Activated B cell treated with CpG ODN at 0.5 μM for 24 hours (primary cell): ENCODE results near the gene CHKA. TPM values are rescaled to one million over a fixed set of nuclear protein-coding genes. Genes with fewer than 3 reads are reported as not detected.
A peak's percentile ranks its signal among the peaks of the same experiment; 100 is the strongest.

ENCODE experiments used
- ATAC-seq: fragments of 200-7000 bp; cut with Tn5 transposase; one replicate; pipeline ENCODE4 v1.10.0; 2021; ENCODE audit warnings: low read depth, mild to moderate bottlenecking, moderate library complexity
- CTCF ChIA-PET: fragments of 350-600 bp; sonication (Branson Sonifier 250); formaldehyde crosslinking; loops from one replicate; lab custom pipeline; 2021; ENCODE audit warnings: antibody characterized with exemption; lab: Charles Lee
- POLR2A ChIA-PET: fragments of 350-600 bp; sonication (Branson Sonifier 250); formaldehyde crosslinking; loops from one replicate; lab custom pipeline; 2021; ENCODE audit warnings: antibody characterized with exemption; lab: Charles Lee
- DNase-seq: peaks from one replicate; pipeline ENCODE4 v3.0.0; 2022
- H3K27ac Mint-ChIP-seq: one replicate; pipeline ENCODE4 v1.8.0; 2020; ENCODE audit warnings: mixed read lengths
- H3K27me3 Mint-ChIP-seq: one replicate; pipeline ENCODE4 v1.8.0; 2021; ENCODE audit warnings: mixed read lengths
- H3K36me3 Mint-ChIP-seq: one replicate; pipeline ENCODE4 v1.8.0; 2021; ENCODE audit warnings: low read depth, mixed read lengths
- H3K4me1 Mint-ChIP-seq: one replicate; pipeline ENCODE4 v1.8.0; 2021; ENCODE audit warnings: mixed read lengths
- H3K4me3 Mint-ChIP-seq: one replicate; pipeline ENCODE4 v1.8.0; 2020; ENCODE audit warnings: mild to moderate bottlenecking, mixed read lengths
- H3K9me3 Mint-ChIP-seq: one replicate; pipeline ENCODE4 v1.8.0; 2020; ENCODE audit warnings: mixed read lengths
- intact Hi-C: fragments of 100-400 bp; cut with micrococcal nuclease; formaldehyde crosslinking; loops from one replicate; pipeline ENCODE4 v1.15.1; 2024
- total RNA-seq: library from RNA; stranded (reverse); gene quantifications from 2 replicates; pipeline ENCODE4 v1.2.3, GENCODE V29; 2022
- TF ChIP-seq, protein P1 (sequence below): fragments of 200-600 bp; IDR thresholded peaks from one replicate; pipeline ENCODE4 v1.8.0; 2022; ENCODE audit warnings: antibody characterized with exemption, mild to moderate bottlenecking

The CHKA gene
- total RNA-seq, 1 donor from 2014 or later, result 16.1 TPM

- intact Hi-C loops, result loop anchor here (1.0 to 10.0 kb wide), 5 partner anchors 14 to 1286 kb away; partner anchors contain the start of gene MYEOV
- POLR2A ChIA-PET, result interaction anchor here (0.6 to 2.3 kb wide), 9 partner anchors 9 to 265 kb away, joined by 3 to 9 read pairs (median 3); partner anchors contain the start of genes C11orf24 and TCIRG1
- peak; percentile 15 for ATAC-seq
- TF ChIP-seq, protein P1, sequence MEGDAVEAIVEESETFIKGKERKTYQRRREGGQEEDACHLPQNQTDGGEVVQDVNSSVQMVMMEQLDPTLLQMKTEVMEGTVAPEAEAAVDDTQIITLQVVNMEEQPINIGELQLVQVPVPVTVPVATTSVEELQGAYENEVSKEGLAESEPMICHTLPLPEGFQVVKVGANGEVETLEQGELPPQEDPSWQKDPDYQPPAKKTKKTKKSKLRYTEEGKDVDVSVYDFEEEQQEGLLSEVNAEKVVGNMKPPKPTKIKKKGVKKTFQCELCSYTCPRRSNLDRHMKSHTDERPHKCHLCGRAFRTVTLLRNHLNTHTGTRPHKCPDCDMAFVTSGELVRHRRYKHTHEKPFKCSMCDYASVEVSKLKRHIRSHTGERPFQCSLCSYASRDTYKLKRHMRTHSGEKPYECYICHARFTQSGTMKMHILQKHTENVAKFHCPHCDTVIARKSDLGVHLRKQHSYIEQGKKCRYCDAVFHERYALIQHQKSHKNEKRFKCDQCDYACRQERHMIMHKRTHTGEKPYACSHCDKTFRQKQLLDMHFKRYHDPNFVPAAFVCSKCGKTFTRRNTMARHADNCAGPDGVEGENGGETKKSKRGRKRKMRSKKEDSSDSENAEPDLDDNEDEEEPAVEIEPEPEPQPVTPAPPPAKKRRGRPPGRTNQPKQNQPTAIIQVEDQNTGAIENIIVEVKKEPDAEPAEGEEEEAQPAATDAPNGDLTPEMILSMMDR, result no peak
- no peaks in the 10 kb centered on the region for H3K27me3 Mint-ChIP-seq
- no peak for DNase-seq
- CTCF ChIA-PET, result interaction anchor here (0.9 to 4.2 kb wide), 7 partner anchors 16 to 249 kb away, joined by 3 to 23 read pairs (median 5); partner anchors contain the start of gene TCIRG1
- H3K36me3 Mint-ChIP-seq, result no peaks in the 10 kb centered on the region
- peak overlapping the region; percentile 79 for H3K27ac Mint-ChIP-seq
- H3K9me3 Mint-ChIP-seq, result no peaks in the 10 kb centered on the region
- peaks cover 63% of the 10 kb centered on the region for H3K4me1 Mint-ChIP-seq
- peak overlapping the region; percentile 78 for H3K4me3 Mint-ChIP-seq
Measured at GRCh38 chr11:68008381-68009337, 112.5 kb downstream of the CHKA start.

DNA sequence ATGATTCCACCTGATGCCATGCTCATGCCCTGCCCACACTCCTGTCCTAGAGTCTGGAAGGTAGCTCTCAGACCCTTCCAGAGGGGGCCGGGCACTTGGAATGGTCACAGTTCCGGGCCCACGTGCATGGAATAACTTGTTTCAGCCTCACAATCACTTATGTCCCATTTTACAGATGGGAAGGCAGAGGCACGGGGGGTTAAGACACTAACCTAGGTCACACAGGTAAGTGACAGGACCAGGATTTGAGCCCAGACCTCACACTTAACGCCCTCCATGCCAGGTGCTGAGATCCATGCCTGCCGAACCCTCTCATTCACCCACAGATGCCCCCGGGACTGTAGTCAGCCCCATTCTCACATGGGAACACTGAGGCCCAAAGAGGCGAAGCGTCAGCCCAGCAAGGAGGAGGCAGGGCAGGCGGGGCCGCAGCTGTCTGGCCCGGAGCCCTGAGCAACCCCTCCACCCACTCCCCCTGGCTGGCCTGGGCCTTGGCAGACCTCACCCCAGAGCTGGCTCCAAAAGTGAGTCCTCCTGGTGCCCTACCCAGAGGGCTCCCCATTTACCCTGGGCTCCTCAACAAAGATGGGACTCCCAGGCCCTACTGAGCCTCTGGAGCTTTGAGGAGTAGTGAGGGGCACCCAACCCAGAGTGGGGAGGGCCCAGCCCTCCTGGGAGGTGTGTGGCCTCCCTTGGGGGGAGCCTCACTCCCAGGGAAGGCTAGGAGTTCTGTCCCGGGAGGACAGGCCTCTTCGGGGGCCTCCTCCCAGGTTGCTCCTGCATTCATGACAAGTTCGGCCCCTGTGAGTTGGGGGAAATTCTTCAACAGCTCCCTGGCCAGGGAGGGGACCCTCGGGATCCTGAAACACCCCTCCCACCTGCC lies 113.4 kb downstream of the CHKA start:
- Mint-ChIP-seq H3K4me1 (peaks cover 66% of the 10 kb centered on the region), H3K9me3 (no peaks in the 10 kb centered on the region), H3K4me3 (no peak overlapping the region), H3K36me3 (peaks cover 3% of the 10 kb centered on the region), H3K27me3 (no peaks in the 10 kb centered on the region), H3K27ac (no peak overlapping the region)
- intact Hi-C loops, result loop anchor here (2.0 to 10.0 kb wide), 3 partner anchors 13 to 1287 kb away; partner anchors contain the start of gene MYEOV
- ATAC-seq (no peak), DNase-seq (no peak)
- CTCF ChIA-PET, result interaction anchor here (1.2 to 4.2 kb wide), 4 partner anchors 17 to 204 kb away, joined by 3 to 23 read pairs (median 12); no protein-coding TSS in a partner anchor
- TF ChIP-seq, protein P1, result no peak
- POLR2A ChIA-PET, result interaction anchor here (0.9 to 2.3 kb wide), 4 partner anchors 8 to 264 kb away, joined by 3 to 9 read pairs (median 4); partner anchors contain the start of gene C11orf24

DNA sequence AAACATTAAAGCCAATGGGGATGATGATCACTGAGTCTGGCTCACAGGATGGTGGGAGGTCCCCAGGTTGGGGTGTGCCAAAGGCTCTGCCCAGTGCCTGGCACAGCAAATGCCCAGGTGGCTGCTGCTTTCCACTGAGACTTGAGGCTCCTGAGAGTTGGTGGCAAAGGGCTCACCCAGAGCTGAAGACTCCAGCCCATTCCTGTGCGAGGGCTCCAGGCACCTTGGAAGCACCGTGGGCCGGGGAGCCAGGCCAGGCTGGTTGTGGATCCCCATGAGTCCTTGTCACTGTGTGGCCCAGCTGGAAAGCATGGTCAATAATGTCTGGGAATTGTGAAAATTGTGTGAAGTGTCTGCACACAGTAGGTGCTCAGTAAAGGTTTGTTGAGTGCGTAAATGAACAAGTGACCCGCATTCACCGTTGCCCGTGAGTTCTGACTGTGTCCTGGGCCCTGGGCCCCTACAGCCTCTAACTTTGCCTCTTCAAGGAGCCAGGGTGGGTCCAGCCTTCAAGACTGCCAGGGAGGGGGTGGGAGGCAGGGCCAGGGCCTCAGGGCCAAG lies 114.5 kb downstream of the CHKA start:
- intact Hi-C loops, result loop anchor here (5.0 to 10.0 kb wide), 2 partner anchors 291 to 1288 kb away; partner anchors contain the start of gene MYEOV
- ChIA-PET POLR2A (no interaction called here), CTCF (no interaction called here)
- Mint-ChIP-seq H3K4me1 (peaks cover 74% of the 10 kb centered on the region), H3K9me3 (no peaks in the 10 kb centered on the region), H3K36me3 (peaks cover 10% of the 10 kb centered on the region), H3K27me3 (no peaks in the 10 kb centered on the region), H3K4me3 (no peak overlapping the region), H3K27ac (peak overlapping the region; percentile 76)
- TF ChIP-seq, protein P1, result no peak
- DNase-seq (no peak), ATAC-seq (no peak)

DNA sequence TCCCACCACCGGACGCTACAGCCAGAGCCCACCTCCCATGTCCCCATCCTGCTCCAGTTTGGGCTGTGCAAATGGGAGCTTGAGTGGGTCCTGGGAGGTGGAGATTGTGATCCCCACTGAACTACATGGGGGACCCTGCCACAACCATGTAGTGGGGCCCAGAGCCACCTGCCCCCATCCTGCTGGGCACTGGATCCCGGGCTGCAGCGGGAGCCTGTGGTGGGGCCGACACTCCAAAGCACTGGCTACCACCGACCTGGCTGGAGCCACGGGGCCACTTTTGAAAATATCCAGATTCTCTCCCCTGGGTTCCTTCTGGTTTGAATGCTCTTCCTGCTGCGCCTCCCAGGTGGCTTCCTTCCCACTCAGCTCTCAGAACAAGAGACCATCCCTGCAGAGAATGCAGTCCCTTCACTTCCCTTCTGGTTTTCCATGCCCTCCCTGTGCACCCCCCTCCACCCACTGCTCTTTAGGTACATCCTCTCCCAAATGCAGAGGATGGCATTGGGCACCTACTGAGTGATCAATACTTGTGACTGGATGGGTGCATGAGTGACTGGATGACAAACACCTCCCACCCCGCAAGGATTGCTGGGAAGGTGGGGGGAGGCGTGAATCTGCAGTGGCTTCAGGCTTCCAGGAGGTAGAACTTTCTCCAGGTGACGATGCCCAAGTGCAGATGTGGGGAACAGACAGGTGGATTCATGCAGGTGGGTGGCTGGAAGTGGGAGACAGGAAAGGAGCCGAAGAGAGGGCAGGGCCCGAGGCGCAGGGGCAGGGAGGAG lies 116.4 kb downstream of the CHKA start:
- Mint-ChIP-seq H3K27ac (peak overlapping the region; percentile 88), H3K27me3 (no peaks in the 10 kb centered on the region), H3K9me3 (no peaks in the 10 kb centered on the region), H3K36me3 (peaks cover 15% of the 10 kb centered on the region), H3K4me3 (peak overlapping the region; percentile 91), H3K4me1 (peaks cover 73% of the 10 kb centered on the region)
- CTCF ChIA-PET, result interaction anchor here (0.6 kb wide), 1 partner anchor 207 kb away, joined by 3 read pairs; no protein-coding TSS in a partner anchor
- POLR2A ChIA-PET, result interaction anchor here (0.6 to 1.9 kb wide), 2 partner anchors 25 to 1390 kb away, joined by 4 to 10 read pairs; partner anchors contain the start of gene NDUFS8
- intact Hi-C loops, result loop anchor here (5.0 to 10.0 kb wide), 4 partner anchors 118 to 1290 kb away; partner anchors contain the start of genes CHKA, MYEOV and PPP6R3
- DNase-seq (no peak), ATAC-seq (no peak)
- TF ChIP-seq, protein P1, result no peak
